ENCODE results near the gene TMEM187.

The TMEM187 gene

DNA sequence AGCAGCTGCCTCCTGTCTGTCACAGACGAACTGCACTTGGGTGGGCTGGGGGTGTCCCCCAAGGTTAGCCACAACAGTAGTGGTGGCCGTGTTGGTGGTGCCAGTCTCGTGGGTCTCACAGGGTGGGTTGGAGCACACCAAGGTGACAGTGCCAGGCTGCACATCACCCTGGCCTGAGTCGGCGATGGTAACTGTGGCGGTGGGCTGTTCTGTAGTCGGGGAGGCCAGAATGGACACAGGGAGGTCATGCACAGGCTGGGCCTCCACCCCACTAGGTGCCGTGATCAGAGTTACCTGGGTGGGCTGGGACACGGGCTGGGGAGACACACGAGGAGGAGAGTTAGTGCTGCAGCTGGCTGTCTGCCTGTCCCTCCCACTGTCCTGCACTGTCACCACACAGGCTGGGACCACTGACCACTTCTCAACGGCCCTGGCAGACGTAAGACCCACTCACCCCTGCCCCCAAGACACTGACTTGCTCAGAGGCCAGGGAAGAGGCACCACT, 17.3 kb upstream of the TMEM187 start:
- no peak for DNase-seq

DNA sequence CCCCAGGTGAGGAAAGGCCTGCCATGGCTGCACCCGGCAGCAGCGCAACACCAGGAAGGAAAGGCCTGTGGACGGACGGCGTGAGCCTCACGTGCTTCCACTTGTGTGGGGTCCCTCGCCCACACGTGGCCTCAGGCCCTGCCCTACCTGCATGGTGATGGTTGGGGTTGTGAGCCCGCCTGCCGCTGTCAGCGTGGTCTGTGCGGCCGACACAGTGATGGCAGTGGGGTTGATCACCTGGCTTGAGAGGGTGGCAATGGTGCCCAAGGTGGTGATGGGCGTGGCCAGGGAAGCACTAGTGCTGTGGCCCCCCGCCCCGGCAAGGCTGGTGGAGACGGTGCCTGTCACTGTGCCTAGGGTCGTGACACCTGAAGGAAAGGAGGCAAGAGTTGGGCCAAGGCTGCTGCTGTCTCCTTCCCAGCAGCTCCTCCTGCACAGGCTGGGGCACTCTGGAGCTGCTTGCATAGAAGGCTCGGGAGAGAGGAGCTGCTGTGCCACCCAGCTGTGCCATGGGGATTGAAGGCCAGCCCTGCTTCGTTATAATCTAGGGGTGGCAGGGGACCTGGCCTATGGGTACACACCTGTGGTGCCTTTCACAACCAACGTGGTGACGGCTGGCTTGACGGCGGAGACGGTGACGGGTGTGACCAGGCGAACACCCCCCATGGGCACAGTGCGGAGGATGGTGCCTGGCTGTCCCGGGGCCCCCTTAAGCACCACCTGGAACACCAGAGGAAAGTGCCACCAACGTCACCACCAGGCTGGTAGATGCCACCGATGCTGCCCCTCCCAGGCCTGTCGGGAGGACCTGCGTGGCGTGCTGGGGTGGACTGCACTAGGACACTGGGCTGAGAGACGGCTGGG, 16.3 kb upstream of the TMEM187 start:
- DNase-seq, result no peak

DNA sequence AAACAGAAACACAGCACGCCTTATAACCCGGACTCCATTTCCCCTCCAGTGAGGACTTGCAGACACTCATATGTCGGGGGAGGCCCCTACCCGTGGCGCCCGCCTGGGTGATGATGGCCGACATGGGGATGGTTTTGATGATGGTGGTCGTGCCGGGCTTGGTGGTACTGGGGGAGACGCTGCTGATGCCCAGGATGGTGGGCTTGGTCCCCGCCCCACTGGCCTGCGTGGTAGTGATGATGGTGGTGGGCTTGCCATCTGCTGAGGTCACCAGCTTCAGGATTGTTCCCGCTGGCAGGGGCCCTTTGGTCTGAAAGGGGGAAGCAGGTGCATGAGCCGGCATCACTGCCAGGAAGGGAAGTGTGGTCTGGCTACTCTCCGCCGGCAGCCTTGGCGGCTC, 15.3 kb upstream of the TMEM187 start:
- DNase-seq, result no peak

DNA sequence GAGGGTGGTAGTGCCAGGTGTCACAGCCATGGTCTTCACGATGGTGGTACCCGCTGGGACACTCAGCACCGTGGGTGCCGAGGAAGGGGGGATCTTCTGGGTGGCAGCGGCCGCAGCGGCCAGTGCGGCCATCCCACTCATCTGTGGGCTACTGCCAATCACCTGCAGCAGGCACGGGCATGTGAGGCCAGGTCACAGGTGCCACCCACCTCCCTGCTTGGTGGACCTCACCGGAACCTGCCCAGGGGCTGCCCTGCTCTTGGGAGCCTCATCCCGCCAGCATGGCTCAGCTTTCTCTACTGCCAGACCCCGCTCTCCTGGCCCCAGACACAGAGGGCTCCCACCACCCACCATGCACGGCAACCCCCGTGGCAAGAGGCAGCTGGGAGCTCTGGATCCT, 13.9 kb upstream of the TMEM187 start:
- no peak for DNase-seq

DNA sequence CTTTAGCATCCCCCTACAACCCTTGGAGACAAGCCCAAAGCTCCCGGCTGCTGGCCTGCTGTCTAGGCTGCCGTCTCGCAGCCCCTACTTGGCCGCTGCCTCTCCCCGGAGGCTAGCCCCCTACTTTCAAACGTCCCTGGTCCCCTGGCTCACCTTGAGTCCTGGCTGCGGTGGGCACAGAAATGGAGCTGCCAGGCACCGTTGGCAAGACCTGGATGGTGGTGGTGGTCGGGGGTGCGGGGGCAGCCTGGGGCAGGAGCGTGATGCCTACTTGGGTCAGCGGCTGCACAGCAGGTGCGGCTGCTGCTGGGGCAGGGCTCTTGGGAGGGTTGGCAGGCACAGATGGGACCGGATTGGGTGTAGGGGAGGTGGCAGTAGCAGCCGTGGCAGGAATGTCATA, 12.9 kb upstream of the TMEM187 start:
- DNase-seq, result no peak

DNA sequence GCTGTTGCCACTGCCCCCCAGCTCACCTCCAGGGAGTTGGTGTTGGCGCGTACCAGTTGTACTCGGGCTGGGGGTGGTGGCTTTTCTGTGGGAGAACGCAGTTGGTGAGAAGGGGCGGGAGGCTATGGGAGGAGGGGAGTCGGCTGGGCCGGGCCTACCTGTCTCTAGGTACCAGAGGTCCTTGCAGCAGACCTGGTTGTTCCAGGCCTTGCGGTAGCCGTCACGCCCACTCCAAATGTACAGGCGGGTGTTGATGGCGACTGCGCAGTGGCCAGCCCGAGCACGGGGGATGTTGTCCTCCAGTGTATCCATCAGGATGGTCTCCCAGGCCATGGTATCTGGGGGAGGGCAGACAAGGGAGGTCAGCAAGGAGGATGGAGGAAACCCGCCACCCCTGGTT, 12.5 kb upstream of the TMEM187 start:
- no peak for DNase-seq

DNA sequence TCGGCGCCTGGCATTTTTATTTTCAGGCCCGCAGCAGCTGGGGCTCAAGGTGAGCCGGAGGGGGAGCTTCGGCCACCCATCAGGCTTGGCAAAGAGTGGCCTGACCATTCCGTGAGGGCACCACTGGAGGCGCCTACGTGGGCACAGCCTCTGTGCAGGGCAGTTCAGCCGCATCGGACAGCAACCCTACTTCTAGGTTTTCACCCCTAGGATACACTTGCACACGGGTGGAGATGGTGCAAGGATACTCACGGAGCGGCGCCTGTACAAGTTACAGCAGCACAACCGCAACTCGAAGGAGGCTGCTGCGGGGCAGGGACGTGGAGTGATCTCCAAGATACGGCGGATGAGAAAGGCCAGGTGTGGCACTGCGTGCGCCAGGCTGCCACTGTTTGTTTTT, 11.8 kb upstream of the TMEM187 start:
- no peak for DNase-seq

DNA sequence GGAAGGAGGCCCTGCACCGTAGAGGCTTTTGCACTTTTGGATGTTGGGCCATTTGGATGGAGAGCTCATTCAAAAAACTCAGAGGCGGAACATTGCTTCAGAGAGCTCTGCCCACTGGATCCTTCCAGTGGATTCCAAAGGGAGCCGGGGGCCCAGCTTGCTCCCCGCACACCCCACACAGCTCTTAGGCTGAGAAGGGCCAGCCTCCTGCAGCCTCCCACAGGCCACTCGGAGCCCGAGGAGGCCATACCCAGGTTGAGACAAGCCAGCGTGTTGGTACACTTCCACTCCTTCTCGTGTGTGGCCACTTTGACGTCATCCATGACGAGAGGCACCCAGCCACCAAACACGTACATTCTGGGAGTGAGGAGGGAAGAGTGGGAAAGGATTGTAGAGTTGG, 11.3 kb upstream of the TMEM187 start:
- DNase-seq, result no peak

DNA sequence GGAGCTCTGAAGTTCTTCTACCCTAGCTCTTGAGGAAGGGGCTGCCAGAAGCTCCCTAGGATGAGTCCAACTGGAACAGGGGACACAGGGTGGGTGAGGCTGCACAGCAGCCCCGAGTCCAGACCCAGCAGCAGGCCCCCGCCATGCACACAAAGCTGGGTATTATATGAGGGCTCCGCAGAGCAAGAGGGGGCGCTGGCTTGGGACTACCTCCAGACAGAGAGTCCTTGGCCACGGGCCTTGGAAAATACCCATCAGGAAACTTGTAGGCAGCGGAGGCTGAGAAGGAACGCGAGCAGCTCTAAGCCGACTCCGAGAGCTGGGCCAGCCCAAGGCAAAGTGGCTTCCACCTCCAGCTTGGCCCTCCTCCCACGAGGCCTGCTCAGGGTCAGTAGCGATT, 9.0 kb upstream of the TMEM187 start:
- no peak for DNase-seq

DNA sequence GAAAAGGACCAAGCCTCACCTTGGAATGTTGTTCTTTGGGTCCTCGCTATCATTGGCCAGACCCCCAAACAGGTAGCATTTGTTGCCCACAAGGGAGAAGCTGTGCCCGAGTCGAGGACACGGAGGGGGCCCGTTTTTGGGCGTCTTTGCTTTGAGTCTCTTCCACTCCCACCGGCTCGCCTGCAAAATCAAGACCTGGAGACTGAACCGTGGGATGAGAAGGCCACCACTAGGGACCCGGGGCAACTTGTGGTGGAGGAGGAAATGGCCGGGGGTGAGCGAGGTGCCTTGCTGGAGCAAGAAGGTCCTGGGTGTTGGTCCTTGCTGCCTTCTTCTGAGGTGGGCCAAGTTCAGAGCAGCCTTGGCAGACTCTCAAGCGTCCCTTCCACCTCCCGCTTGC, 8.4 kb upstream of the TMEM187 start:
- DNase-seq, result no peak

DNA sequence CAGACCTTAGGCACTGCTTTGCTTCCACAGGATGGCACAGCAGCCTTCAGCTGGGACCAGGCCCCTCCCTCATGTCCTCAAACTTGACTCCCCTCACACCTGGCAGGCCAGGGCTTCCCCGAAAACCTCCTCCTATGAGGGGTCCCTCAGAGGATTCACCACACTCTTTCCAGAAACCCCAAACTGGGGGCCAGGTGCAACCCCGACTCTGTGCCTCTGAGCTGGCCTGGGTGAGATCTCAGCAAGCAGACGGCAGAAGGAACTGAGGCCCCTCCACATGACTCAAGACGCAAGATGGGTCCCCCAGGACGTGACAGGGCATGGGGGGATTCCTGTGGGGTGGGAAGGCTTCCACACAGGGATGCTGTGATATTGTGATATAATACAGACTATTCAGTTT, 7.1 kb upstream of the TMEM187 start:
- DNase-seq, result no peak

DNA sequence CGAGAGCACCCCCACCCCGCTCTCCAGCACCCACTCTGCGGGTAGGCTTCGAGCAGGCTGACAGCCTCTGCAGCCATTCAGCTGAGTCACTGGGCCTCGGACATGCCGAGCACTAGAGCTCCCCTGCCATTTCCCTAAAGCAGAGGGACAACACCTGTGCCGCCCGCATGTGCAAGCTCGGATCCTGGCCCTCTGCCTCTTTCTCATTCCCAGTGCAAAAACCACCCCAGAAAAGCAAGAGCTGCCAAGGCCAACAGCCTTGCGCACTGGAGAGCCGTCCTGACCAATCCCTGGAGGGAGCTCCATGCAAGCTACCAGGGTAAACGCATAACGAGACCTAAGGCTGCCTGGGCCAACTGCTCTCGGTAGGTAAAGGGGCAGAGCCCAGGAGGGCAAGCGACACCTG, 6.3 kb upstream of the TMEM187 start:
- no peak for DNase-seq

DNA sequence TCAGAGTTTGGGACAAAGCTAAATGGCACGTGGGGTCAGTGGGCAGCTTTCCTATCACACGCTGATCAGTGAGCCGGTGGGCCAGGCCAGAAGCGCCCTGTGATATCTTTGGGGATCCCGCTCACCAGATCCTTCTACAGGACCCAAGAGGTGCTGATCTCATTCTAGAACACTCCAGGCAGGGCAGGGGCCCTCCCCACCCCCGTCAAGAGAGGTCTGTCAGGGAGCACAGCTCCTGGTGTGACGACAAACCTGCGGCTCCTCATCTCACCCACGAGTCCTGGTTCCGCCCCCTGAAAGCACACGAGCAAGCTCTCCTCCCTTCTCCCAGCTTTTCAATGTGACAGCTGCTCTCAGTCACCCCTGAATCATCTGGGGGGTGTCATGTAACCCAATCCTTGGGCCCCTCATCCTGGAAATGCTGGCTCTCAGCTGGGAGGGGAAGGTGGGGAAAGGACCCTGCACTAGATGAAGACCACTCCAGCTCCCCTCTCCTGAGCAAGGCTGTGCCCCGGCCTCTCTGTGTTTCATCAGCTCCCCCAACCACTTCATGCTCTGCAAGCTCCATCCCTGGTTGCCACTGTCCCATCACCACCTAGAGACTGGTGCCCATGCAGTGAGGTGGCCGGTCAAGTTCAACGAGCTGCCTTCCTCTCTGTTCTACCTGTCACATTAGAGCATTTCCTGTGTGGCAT, 5.6 kb upstream of the TMEM187 start:
- DNase-seq, result no peak

DNA sequence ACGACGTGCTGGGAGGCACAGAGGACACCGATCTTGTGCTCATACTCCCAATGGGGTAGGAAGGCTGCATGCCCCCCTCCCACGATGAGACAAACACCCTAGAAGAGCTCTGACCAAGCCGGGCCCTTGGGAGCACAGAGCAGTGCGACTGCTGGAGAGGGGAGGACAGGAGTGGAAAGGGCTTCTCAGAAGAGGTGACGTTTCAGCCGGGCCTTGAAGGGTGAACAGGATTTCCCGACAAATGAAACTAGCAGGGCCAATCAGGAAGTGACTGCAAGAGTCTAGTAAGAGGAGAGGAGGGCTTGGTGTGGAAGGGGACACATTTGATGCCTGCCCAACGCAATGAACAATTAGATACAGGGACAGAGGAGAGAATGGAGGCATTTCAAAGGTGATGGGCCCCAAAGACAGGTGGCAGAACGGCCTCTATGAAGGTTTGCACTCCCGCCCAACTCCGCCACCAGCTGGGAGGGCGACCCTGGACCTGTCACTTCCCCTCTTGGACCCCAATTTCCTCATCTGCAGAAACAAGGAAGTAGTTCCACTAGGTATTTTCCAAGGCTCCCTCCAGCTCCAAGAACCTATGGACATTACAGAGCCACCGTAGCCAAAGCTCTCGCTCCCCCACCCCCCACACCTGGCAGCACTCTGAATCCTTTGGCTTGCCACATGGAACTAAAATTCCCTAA, 4.9 kb upstream of the TMEM187 start:
- no peak for DNase-seq

DNA sequence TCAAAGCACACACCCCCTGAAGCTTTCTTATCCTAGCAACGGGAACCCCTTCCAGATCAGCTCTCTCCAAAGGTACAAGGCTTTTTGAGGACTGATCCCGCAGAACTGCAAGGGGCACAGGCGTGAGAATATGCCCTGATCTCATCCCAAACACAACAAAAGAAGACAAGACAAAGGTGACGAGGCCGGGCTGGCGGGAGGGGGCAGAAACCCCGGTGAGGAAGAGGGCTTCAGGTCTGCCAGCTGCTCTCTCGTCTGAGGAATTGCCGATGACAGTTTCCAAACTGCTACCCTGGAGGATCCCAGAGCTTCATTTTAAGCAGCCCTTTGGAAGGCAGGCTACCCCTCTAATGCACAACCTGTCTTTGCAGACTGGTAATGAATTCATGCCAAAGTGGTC, 4.3 kb upstream of the TMEM187 start:
- no peak for DNase-seq

DNA sequence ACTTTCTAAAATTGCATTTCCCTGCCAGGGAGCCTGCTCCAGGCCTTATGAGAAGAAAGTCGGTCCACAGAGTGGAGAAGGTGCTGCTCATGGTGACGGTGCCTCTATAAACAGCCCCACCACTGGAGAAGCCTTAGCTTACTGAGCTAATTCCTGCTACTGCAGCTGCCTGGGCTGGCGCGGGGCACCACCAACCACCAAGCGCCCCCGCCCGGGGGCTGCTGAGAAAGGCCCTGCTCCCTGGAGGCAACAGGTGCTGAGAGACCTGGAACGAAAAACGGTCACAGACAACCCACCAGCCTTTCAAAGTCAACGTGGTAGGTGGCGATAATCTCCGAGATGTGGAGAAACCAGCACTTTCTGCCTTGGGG, 3.8 kb upstream of the TMEM187 start:
- DNase-seq, result no peak

DNA sequence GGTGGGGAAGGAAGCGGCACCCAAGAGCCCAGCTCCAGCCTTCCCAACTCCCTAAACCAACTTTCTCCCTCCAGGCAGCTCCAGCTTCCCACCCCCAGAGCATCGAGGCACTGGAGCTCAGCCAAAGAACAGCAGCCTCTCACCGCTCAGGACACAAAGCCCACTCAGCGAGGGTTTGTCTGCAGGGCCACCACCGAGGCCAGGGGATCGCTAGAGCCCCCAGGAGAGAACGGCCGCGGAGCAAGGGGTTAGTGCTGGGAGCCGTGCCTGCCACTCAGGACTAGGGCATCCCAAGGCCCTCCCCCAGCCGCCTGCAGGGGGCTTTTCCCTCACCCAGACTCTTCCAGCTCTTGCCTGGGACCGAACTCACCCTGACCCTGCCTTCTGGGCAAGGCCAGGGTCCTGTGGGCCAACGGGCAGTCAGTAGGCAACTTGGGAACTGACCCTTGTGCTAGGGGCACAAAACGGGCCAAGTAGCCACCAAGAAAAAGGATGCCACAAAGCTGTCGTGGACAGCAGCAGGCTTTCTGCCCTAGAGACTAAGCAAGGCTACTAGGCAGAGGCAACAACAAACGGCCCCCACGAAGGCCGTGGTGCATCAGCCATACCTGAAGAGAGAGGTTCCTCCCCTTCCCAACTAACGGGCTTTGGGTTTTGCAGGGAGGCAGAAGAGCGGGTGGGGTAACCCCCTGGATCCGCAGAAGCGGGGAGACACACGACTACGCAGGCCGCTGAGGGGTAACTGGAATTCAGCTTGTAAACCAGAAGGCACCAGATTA, 3.2 kb upstream of the TMEM187 start:
- no peak for DNase-seq

DNA sequence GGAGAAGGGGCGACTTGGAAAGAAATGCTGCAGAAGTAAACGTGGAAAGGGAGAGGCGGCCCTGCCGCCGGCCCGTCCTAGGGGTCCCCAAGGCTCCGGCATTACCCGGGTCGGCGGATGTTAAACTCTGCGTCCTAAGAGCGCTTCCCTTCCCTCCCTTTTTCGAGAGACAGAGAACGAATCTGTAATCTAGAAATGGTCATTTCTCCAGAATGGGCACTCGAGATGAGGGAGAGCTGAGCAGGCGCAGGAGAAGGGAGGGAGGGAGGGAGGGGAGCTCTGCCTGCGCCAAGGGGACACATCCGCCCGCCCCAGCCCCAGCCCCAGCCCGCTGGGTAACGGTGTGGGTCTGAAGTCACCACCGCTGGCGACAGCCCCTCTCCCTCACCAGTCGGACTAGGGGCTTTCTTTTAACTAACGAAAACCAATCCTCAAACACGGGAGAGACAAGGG, 2.6 kb upstream of the TMEM187 start:
- DNase-seq, result no peak

DNA sequence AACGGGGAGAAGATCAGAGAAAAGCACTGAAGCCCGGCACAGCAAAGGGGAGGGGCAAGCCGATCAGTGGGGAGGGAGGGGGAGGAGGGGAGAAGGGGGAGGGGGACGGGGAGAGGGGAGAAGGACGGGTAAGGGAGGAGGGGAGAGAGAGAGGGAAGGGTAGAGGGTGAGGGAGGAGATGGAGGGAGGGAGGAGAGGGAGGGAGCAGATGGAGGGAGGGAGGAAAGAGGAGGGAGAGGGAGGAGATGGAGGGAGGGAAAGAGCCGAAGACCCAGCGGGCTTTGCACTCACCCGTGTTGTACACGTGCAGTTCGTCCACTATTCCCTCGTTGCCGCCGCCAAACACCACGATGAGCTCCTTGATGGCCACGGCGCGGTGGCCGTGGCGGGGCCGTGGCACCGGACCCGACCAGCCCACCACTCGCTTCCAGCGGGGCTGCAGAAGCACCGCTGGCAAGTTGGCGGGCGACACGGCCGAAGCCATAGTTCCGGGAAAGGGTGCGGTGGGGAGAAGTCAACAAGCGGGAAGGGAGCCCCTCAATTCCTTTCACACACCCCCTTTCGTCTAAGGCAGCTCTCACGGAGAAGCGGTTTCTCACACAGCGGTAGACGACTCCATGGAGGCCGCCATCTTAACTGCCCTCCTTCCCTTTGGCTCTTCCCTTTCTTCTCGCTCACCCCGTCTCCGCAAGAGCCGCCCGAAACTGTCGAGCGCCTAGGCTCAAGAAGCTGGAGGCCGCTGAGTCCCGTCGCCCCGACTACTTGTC, 2.0 kb upstream of the TMEM187 start:
- peak; percentile 74 for DNase-seq

DNA sequence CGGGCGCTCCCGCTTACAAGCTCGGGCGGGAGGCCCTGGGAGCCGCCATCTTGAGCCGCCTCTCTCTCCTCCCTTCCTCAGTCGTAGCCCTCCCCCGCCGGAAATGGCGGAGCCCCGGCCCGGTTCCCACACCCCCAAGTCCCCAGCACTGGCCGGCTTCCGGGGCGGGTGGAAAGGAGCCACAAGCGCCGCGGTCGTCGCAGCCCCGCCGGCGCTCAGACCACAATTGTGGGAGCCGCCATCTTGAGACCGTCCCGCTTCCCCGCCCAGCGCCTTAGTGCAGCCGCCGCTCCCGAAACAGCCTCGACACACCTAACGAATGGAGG, 1.5 kb upstream of the TMEM187 start:
- peak; percentile 87 for DNase-seq

DNA sequence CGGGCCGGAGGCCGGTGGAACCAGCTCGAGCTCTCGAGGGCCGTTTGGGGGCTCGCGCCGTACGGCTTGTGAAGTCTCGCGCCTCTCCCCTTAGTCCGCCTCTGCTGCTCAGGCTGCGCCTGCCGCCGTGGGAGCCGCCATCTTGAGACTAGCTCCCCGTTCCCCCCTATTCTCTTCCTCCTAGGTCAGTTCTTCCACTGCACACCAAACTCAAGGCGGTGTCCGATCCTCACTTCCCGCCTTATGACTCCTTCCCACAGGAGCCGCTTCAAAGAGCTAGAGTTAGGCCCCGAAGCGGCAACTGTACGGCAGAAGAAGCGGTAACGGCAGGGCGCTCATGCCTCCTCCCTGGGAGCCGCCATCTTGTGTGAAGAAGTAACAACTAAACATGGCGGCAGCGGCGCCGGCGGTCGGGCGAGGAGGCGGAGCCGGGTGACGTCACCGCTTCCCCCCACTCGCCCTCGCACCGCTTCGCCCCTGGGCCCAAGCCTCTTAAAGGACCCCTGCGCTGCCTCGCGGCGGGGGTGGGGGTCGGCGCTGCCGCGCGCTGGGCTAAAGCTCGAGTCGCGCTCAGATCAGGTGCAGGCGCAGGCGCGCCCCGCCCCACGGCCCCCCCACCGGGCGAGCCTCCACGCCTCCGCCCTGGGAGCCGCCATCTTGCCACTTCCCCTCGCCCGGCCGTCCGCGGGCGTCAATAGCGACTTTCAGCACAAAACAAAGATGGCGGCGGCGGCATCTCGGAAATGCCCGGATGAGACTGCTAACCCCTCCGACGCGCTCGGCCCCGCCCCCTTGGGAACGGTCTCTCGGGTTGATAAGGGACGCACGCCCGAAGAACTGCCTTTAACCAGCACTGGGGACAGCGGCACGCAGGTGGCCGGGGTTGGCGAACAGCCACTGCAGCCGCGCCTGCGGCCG, 845 bp upstream of the TMEM187 start, which contains the start of gene HCFC1:
TSS of gene HCFC1 (minus strand) at position 369 of the 918 bp plus-strand sequence. CDS start 978 bp downstream, outside the sequence.
- peak; percentile 92 for DNase-seq
